DMS53 (cell line): ENCODE measurements around the gene NR4A1.
"Not testable (repeated sequence)": the region's sequence is repeated elsewhere in the genome, so short reads cannot be mapped to it uniquely, and the experiment has no call there.

Experiments
- DNase-seq: peaks from one replicate; lab custom pipeline; 2025; lab: John Stamatoyannopoulos, UW

The NR4A1 gene

DNA sequence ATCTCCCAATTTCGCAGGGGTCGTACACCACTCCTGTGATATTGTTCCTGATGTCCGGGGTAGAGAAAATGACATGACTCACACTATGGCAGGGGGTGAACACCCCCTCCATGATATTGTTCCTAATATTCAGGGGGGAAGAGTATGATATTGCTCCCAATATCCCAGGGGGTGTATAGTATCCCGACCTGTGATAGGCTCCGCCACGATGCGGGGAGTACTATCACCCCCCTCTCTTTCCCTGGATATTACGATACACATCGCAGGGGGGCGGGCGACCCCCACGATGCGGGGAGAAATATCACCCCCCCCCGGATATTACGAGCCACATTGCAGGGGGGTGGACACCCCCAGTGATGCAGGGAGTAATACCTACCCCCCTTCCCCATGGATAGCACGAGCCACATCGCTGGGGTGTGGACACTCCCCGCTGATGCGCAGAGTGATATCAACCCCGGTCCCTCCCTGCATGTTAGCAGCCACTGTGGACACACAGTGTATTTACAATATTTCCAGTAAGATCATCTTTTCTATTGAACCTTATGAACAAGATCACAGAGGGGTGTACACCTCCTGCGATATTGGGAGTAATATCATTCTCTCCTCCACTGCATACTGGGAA is 45.9 kb downstream of the NR4A1 start:
- no peak for DNase-seq

GRCh38 chr12:52104431-52105089 is 53.3 kb downstream of the NR4A1 start:
- not testable (repeated sequence) for DNase-seq
